Activated naive CD8-positive, alpha-beta T cell treated with anti-CD3 and anti-CD28 coated beads, Interleukin-2, amount 10 ng/mL, durations not matched to agents 7 days and 5 days (primary cell): ENCODE data around the gene ADCY1. TPM values are rescaled to one million over a fixed set of nuclear protein-coding genes. Genes with fewer than 3 reads are reported as not detected.

Experiments used
- ATAC-seq: fragments of 150-1000 bp; cut with Tn5 transposase; one replicate; pipeline ENCODE4 v1.10.0; 2021; ENCODE audit warnings: low read depth, moderate library complexity
- POLR2A ChIA-PET: fragments of 350-600 bp; sonication (Branson Sonifier 250); formaldehyde crosslinking; loops from one replicate; lab custom pipeline; 2021; ENCODE audit warnings: antibody characterized with exemption; lab: Charles Lee
- DNase-seq: peaks from one replicate; pipeline ENCODE4 v3.0.0; 2021
- H3K27ac Mint-ChIP-seq: one replicate; pipeline ENCODE4 v1.8.0; 2022; ENCODE audit warnings: mild to moderate bottlenecking, mixed read lengths
- H3K27me3 Mint-ChIP-seq: one replicate; pipeline ENCODE4 v1.8.0; 2022; ENCODE audit warnings: mild to moderate bottlenecking, moderate library complexity, mixed read lengths
- H3K36me3 Mint-ChIP-seq: one replicate; pipeline ENCODE4 v1.8.0; 2021; ENCODE audit warnings: mild to moderate bottlenecking, mixed read lengths
- H3K4me1 Mint-ChIP-seq: one replicate; pipeline ENCODE4 v1.8.0; 2021; ENCODE audit warnings: mixed read lengths
- H3K4me3 Mint-ChIP-seq: one replicate; pipeline ENCODE4 v1.8.0; 2022; ENCODE audit warnings: mild to moderate bottlenecking, moderate library complexity, mixed read lengths
- H3K9me3 Mint-ChIP-seq: one replicate; pipeline ENCODE4 v1.8.0; 2021; ENCODE audit warnings: mixed read lengths
- total RNA-seq, 2 experiments: library from RNA; stranded (reverse); gene quantifications; one replicate each; pipeline ENCODE4 v1.2.3, GENCODE V29; 2021

Gene ADCY1
- total RNA-seq, 2 experiments from 2014 or later: 0.03 to 0.14 TPM

- POLR2A ChIA-PET: no interaction called here
- Mint-ChIP-seq H3K27me3 (peaks cover 4% of the 10 kb centered on the region), H3K4me3 (no peak overlapping the region), H3K36me3 (no peaks in the 10 kb centered on the region), H3K4me1 (no peaks in the 10 kb centered on the region), H3K9me3 (no peaks in the 10 kb centered on the region), H3K27ac (no peak overlapping the region)
- DNase-seq (no peak), ATAC-seq (no peak)
Observed at GRCh38 chr7:45581271-45581780, 7.2 kb downstream of the ADCY1 start.

GRCh38 chr7:45582136-45582749, 8.1 kb downstream of the ADCY1 start:
- Mint-ChIP-seq H3K9me3 (no peaks in the 10 kb centered on the region), H3K27ac (no peak overlapping the region), H3K27me3 (no peaks in the 10 kb centered on the region), H3K4me1 (no peaks in the 10 kb centered on the region), H3K4me3 (no peak overlapping the region), H3K36me3 (no peaks in the 10 kb centered on the region)
- no peak for ATAC-seq
- DNase-seq: no peak
- POLR2A ChIA-PET: no interaction called here

- no peaks in the 10 kb centered on the region for H3K4me1 Mint-ChIP-seq
- POLR2A ChIA-PET: no interaction called here
- no peaks in the 10 kb centered on the region for H3K9me3 Mint-ChIP-seq
- no peak for ATAC-seq
- no peaks in the 10 kb centered on the region for H3K36me3 Mint-ChIP-seq
- no peak for DNase-seq
- H3K27me3 Mint-ChIP-seq: no peaks in the 10 kb centered on the region
- H3K4me3 Mint-ChIP-seq: no peak overlapping the region
- H3K27ac Mint-ChIP-seq: no peak overlapping the region
Observed at GRCh38 chr7:45582868-45583277, 8.7 kb downstream of the ADCY1 start.

GRCh38 chr7:45583296-45583695, 9.1 kb downstream of the ADCY1 start:
- H3K4me1 Mint-ChIP-seq: no peaks in the 10 kb centered on the region
- no peak for DNase-seq
- ATAC-seq: no peak
- POLR2A ChIA-PET: no interaction called here
- no peaks in the 10 kb centered on the region for H3K27me3 Mint-ChIP-seq
- H3K36me3 Mint-ChIP-seq: no peaks in the 10 kb centered on the region
- H3K4me3 Mint-ChIP-seq: no peak overlapping the region
- no peak overlapping the region for H3K27ac Mint-ChIP-seq
- no peaks in the 10 kb centered on the region for H3K9me3 Mint-ChIP-seq

- no peak overlapping the region for H3K4me3 Mint-ChIP-seq
- DNase-seq (no peak), ATAC-seq (no peak)
- POLR2A ChIA-PET: no interaction called here
- no peaks in the 10 kb centered on the region for H3K36me3 Mint-ChIP-seq
- H3K4me1 Mint-ChIP-seq: no peaks in the 10 kb centered on the region
- H3K9me3 Mint-ChIP-seq: no peaks in the 10 kb centered on the region
- no peaks in the 10 kb centered on the region for H3K27me3 Mint-ChIP-seq
- H3K27ac Mint-ChIP-seq: no peak overlapping the region
Observed at GRCh38 chr7:45584261-45585210, 10.4 kb downstream of the ADCY1 start.

- Mint-ChIP-seq H3K36me3 (no peaks in the 10 kb centered on the region), H3K27ac (no peak overlapping the region), H3K4me3 (no peak overlapping the region), H3K9me3 (no peaks in the 10 kb centered on the region), H3K4me1 (no peaks in the 10 kb centered on the region), H3K27me3 (no peaks in the 10 kb centered on the region)
- ATAC-seq (no peak), DNase-seq (no peak)
- POLR2A ChIA-PET: no interaction called here
Observed at GRCh38 chr7:45585628-45586027, 11.5 kb downstream of the ADCY1 start.

- Mint-ChIP-seq H3K36me3 (no peaks in the 10 kb centered on the region), H3K27me3 (no peaks in the 10 kb centered on the region), H3K9me3 (no peaks in the 10 kb centered on the region), H3K27ac (no peak overlapping the region), H3K4me3 (no peak overlapping the region), H3K4me1 (no peaks in the 10 kb centered on the region)
- DNase-seq: no peak
- POLR2A ChIA-PET: no interaction called here
- ATAC-seq: no peak
Observed at GRCh38 chr7:45586542-45587520, 12.7 kb downstream of the ADCY1 start.

GRCh38 chr7:45588466-45588865, 14.3 kb downstream of the ADCY1 start:
- no peak overlapping the region for H3K4me3 Mint-ChIP-seq
- H3K27ac Mint-ChIP-seq: no peak overlapping the region
- H3K27me3 Mint-ChIP-seq: no peaks in the 10 kb centered on the region
- H3K36me3 Mint-ChIP-seq: no peaks in the 10 kb centered on the region
- H3K9me3 Mint-ChIP-seq: no peaks in the 10 kb centered on the region
- ATAC-seq: no peak
- no peak for DNase-seq
- H3K4me1 Mint-ChIP-seq: no peaks in the 10 kb centered on the region
- POLR2A ChIA-PET: no interaction called here

GRCh38 chr7:45589061-45589460, 14.9 kb downstream of the ADCY1 start:
- ATAC-seq (no peak), DNase-seq (no peak)
- H3K4me3 Mint-ChIP-seq: no peak overlapping the region
- H3K9me3 Mint-ChIP-seq: no peaks in the 10 kb centered on the region
- no peaks in the 10 kb centered on the region for H3K4me1 Mint-ChIP-seq
- H3K27me3 Mint-ChIP-seq: no peaks in the 10 kb centered on the region
- POLR2A ChIA-PET: no interaction called here
- no peaks in the 10 kb centered on the region for H3K36me3 Mint-ChIP-seq
- H3K27ac Mint-ChIP-seq: no peak overlapping the region

- Mint-ChIP-seq H3K4me1 (no peaks in the 10 kb centered on the region), H3K27me3 (no peaks in the 10 kb centered on the region), H3K9me3 (no peaks in the 10 kb centered on the region), H3K27ac (no peak overlapping the region), H3K4me3 (no peak overlapping the region), H3K36me3 (no peaks in the 10 kb centered on the region)
- DNase-seq (no peak), ATAC-seq (no peak)
- POLR2A ChIA-PET: no interaction called here
Observed at GRCh38 chr7:45589915-45590678, 15.9 kb downstream of the ADCY1 start.

GRCh38 chr7:45590679-45591057, 16.5 kb downstream of the ADCY1 start:
- ATAC-seq (no peak), DNase-seq (no peak)
- no peaks in the 10 kb centered on the region for H3K4me1 Mint-ChIP-seq
- POLR2A ChIA-PET: no interaction called here
- no peak overlapping the region for H3K4me3 Mint-ChIP-seq
- H3K9me3 Mint-ChIP-seq: no peaks in the 10 kb centered on the region
- H3K36me3 Mint-ChIP-seq: no peaks in the 10 kb centered on the region
- no peak overlapping the region for H3K27ac Mint-ChIP-seq
- H3K27me3 Mint-ChIP-seq: no peaks in the 10 kb centered on the region

GRCh38 chr7:45591101-45591906, 17.1 kb downstream of the ADCY1 start:
- no peak for DNase-seq

More at GRCh38 chr7:45591101-45591906, 17.1 kb downstream of the ADCY1 start:
- POLR2A ChIA-PET: no interaction called here
- no peak for ATAC-seq
- H3K27me3 Mint-ChIP-seq: no peaks in the 10 kb centered on the region
- no peaks in the 10 kb centered on the region for H3K36me3 Mint-ChIP-seq
- no peaks in the 10 kb centered on the region for H3K9me3 Mint-ChIP-seq
- H3K4me1 Mint-ChIP-seq: no peaks in the 10 kb centered on the region
- H3K4me3 Mint-ChIP-seq: no peak overlapping the region
- H3K27ac Mint-ChIP-seq: no peak overlapping the region
